BJ (cell line): ENCODE results near the gene KLHDC1. TPM values are rescaled to one million over a fixed set of nuclear protein-coding genes. Genes with fewer than 3 reads are reported as not detected.
"Not testable (repeated sequence)": the region's sequence is repeated elsewhere in the genome, so short reads cannot be mapped to it uniquely, and the experiment has no call there.

ENCODE experiments used
- CTCF ChIA-PET: fragments of 350-600 bp; formaldehyde crosslinking; extraction: SDS; loops from one replicate; lab custom pipeline; 2021; ENCODE audit warnings: antibody characterized with exemption, inconsistent platforms; lab: Yijun Ruan, JAX
- POLR2A ChIA-PET: fragments of 300-600 bp; sonication (Branson Sonifier 250); formaldehyde crosslinking; extraction: SDS; loops from one replicate; lab custom pipeline; 2021; ENCODE audit warnings: antibody characterized with exemption; lab: Charles Lee
- DNase-seq: peaks from one replicate; pipeline ENCODE4 v3.0.0-alpha.2; 2011; ENCODE audit warnings: low read depth
- H3K27me3 ChIP-seq: 2 replicates; pipeline ENCODE4 v1.6.0; 2011; ENCODE audit warnings: low read length; ENCODE audit not compliant: control insufficient read depth, insufficient read depth
- H3K36me3 ChIP-seq: 2 replicates; pipeline ENCODE4 v1.5.1; 2011; ENCODE audit warnings: low read length; ENCODE audit not compliant: control insufficient read depth, insufficient read depth
- H3K4me3 ChIP-seq: 2 replicates; pipeline ENCODE4 v1.5.1; 2011; ENCODE audit warnings: low read depth, mild to moderate bottlenecking, control low read depth, low read length
- polyA minus RNA-seq: library from RNA; depleted of rRNA, polyadenylated mRNA; stranded (reverse); fragments of >200 nt; gene quantifications from 2 replicates; pipeline ENCODE4 v1.2.3, GENCODE V29; 2011; rRNA and poly(A)+ RNA removed
- polyA plus RNA-seq: library from polyadenylated mRNA; depleted of rRNA; stranded (reverse); fragments of >200 nt; gene quantifications from 2 replicates; pipeline ENCODE4 v1.2.3, GENCODE V29; 2011; rRNA removed
- TF ChIP-seq, protein P1 (sequence below): IDR thresholded peaks from 2 replicates; pipeline ENCODE4 v1.5.1; 2011; ENCODE audit warnings: low read depth, mild to moderate bottlenecking, control low read depth, inconsistent platforms, low read length, moderate library complexity; ENCODE audit not compliant: insufficient read depth

Gene KLHDC1, protein sequence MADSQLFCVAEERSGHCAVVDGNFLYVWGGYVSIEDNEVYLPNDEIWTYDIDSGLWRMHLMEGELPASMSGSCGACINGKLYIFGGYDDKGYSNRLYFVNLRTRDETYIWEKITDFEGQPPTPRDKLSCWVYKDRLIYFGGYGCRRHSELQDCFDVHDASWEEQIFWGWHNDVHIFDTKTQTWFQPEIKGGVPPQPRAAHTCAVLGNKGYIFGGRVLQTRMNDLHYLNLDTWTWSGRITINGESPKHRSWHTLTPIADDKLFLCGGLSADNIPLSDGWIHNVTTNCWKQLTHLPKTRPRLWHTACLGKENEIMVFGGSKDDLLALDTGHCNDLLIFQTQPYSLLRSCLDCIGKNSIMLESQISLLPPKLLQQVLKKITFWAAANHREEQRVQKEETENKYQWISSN
- polyA plus RNA-seq (0.25 and 0.82 TPM in 2 replicates), polyA minus RNA-seq (0.26 and 0.47 TPM in 2 replicates)

DNA sequence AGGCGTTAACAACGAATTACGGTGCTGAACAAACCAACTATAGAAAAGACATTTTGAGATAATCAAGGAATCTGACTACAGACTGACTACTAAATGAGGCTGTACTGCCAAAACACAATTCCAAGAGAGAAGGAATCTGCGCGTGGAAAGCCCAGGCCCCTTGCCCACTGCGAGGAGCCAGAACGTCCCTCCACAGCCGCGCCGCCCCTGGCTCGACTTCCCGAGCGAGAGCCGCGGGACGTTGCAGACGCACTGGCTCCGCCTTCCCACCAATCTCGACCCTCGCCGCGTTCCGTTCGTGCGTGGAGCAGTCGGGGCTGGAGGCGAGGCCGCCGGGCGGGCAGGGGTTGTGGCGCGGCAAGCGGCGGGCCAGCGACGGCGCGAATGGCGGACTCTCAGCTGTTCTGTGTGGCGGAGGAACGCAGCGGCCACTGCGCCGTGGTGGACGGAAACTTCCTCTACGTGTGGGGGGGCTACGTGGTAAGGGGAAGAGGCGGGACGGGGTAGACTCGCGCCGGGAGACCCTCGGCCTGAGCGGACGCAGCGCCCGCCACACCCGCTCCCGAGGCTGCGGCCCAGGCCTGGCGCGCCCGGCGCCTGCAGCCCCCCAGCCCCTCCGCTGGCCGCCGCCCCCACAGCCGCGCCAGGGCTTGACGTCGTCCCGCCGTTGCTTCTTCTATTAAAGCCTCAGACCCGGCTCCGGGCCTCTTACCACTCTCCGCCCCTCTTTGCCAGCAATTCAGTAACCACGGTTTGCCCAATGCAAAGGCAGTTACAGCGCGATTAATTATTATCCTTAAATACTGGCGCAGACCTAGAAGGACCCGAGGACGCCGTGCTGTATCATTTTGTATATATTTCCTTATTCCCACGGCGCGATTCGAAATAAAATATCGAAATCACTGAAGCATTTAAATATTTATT is at the start of gene KLHDC1:
KLHDC1 (plus strand) TSS at position 310 of the 924 bp plus-strand sequence; CDS start at position 385, 75 bp downstream.
- no peak for DNase-seq
- no peaks in the 10 kb centered on the region for H3K36me3 ChIP-seq
- H3K27me3 ChIP-seq = no peaks in the 10 kb centered on the region
- peak within 1 kb of the TSS; percentile 73 for H3K4me3 ChIP-seq
- TF ChIP-seq, protein P1, sequence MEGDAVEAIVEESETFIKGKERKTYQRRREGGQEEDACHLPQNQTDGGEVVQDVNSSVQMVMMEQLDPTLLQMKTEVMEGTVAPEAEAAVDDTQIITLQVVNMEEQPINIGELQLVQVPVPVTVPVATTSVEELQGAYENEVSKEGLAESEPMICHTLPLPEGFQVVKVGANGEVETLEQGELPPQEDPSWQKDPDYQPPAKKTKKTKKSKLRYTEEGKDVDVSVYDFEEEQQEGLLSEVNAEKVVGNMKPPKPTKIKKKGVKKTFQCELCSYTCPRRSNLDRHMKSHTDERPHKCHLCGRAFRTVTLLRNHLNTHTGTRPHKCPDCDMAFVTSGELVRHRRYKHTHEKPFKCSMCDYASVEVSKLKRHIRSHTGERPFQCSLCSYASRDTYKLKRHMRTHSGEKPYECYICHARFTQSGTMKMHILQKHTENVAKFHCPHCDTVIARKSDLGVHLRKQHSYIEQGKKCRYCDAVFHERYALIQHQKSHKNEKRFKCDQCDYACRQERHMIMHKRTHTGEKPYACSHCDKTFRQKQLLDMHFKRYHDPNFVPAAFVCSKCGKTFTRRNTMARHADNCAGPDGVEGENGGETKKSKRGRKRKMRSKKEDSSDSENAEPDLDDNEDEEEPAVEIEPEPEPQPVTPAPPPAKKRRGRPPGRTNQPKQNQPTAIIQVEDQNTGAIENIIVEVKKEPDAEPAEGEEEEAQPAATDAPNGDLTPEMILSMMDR = no peak
- CTCF ChIA-PET = no interaction called here
- POLR2A ChIA-PET = interaction anchor here (0.5 to 1.0 kb wide), 2 partner anchors 10 to 74 kb away, joined by 3 to 7 read pairs; no protein-coding TSS in a partner anchor

DNA sequence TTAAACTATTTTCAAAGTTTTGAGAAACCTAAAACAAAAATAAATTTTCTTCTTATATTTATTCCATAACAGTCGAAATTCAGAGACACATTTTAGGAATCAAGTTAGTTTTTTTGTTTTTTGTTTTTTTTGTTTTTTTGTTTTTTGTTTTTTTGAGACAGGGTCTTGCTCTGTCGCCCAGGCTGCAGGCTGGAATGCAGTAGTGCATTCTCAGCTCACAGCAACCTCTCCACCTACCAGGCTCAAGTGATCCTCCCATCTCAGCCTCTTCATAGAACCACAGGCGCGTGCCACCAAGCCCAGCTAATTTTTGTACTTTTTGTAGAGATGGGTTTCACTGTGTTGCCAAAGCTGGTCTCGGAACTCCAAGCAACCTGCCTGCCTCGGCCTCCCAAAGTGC is 39.4 kb upstream of the KLHDC1 start:
- ChIA-PET POLR2A (no interaction called here), CTCF (no interaction called here)

DNA sequence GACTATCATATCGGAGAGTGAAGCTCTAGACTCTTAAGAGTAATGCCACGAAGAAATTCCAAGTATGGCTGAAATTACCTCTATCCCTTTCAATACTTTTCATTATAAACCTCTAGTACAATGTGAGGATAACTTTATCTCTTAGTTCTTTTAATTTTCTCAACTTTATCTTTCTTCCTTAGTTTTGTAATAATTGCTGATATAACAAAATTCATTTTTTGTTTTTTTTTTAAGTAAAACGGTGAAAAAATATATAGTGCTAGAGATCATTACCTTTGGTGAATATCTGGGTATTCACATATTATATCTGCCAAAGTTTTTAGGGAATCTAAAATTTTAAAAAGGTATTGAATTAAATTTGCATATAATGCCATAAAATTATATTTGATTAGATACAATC is 38.4 kb upstream of the KLHDC1 start:
- ChIA-PET CTCF (no interaction called here), POLR2A (no interaction called here)
- no peak for DNase-seq
- Histone ChIP-seq H3K4me3 (no peak overlapping the region), H3K36me3 (no peaks in the 10 kb centered on the region; the same call in 1 of the 2 replicates), H3K27me3 (no peaks in the 10 kb centered on the region)
- TF ChIP-seq, protein P1 = no peak

More for the DNA sequence above, 39.4 kb upstream of the KLHDC1 start:
- Histone ChIP-seq H3K4me3 (no peak overlapping the region), H3K36me3 (no peaks in the 10 kb centered on the region; the same call in 1 of the 2 replicates), H3K27me3 (no peaks in the 10 kb centered on the region)
- no peak for DNase-seq
- TF ChIP-seq, protein P1 = no peak

DNA sequence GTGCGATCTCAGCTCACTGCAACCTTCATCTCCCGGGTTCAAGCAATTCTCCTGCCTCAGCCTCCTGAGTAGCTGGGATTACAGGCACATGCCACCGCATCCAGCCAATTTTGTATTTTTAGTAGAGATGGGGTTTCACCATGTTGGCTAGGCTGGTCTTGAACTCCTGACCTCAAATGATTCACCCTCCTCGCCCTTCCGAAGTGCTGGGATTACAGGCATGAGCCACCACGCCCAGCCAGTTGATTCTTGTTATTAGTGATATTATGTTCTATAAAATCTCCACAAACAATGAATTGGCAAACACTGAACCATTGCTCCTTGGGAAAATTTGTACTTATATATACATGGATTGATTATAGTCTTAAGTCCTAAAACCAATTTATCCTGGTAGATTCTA is 35.4 kb upstream of the KLHDC1 start:
- POLR2A ChIA-PET, CTCF ChIA-PET, H3K27me3 ChIP-seq, H3K36me3 ChIP-seq, H3K4me3 ChIP-seq, DNase-seq: not testable (repeated sequence)

DNA sequence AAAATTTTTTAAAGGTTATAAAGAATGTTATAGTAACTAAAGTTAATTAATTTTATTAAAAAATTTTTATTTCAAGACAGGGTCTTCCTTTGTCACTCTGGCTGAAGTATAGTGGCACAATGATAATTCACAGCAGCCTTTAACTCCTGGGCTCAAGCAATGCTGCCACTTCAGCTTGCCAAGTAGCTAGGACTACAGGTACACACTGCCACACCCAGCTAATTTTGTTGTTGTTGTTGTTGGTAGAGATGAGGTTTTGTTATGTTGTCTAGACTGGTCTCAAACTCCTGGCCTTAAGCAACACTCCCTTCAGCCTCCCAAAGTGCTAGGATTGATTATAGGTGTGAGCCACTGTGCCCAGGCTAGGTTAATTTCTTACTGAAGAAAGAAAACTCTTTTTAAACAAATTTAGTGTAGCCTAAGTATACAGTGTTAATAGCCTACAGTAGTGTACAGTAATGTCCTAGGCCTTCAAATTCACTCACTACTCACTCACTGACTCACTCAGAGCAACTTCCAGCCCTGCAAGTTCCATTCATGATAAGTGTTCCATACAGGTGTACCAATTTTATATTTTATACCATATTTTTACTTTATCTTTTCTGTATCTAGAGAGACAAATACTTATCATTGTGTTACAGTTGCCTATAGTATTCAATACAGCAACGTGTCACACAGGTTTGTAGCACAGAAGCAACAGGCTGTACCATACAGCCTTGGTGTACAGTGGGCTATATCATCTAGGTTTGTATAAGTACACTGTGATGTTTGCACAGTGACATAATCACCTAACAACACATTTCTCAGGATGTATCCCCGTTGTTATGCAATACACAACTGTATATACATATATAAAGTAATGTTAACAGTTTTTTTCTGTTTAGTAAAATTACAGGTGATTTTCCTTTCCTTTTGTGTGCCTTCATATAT is 33.1 kb upstream of the KLHDC1 start:
- Histone ChIP-seq H3K4me3 (no peak overlapping the region), H3K36me3 (no peaks in the 10 kb centered on the region), H3K27me3 (no peaks in the 10 kb centered on the region)
- no peak for DNase-seq
- POLR2A ChIA-PET = no interaction called here
- TF ChIP-seq, protein P1 = no peak
- CTCF ChIA-PET = interaction anchor here (0.6 to 1.0 kb wide), 2 partner anchors 8 to 9 kb away, joined by 3 to 4 read pairs; no protein-coding TSS in a partner anchor
